Muscle of back (tissue), 13 donors: ENCODE results near the gene DEPDC7. TPM values are rescaled to one million over a fixed set of nuclear protein-coding genes. Genes with fewer than 3 reads are reported as not detected.
"Not testable (repeated sequence)": the region's sequence is repeated elsewhere in the genome, so short reads cannot be mapped to it uniquely, and the experiment has no call there.

Experiments
- DNase-seq, 3 donors: peaks; one replicate each; pipeline versions ENCODE4 v3.0.0 to v3.0.0-alpha.2; 2013
- long read RNA-seq, 9 donors: transcript quantifications; one replicate each; lab custom pipeline, GENCODE V29; 2026
- polyA plus RNA-seq, 10 donors: library from polyadenylated mRNA; unstranded; fragments of 120-200 nt; gene quantifications; one replicate each; pipeline ENCODE4 v1.2.1, GENCODE V29; 2013; ENCODE audit not compliant: insufficient read length in 10 of 10

DEPDC7 gene
- polyA plus RNA-seq: 10 to 100 TPM; 10.7 to 19.1 (median 16.1) TPM
- long read RNA-seq, donor 1, transcript DEPDC7-201 (9 exons, 1,755 nt): major isoform, 5 of 7 reads
- long read RNA-seq, donor 1, partial matches to known transcripts: 0 of 7 reads
- long read RNA-seq, donor 1, other reads (novel, unspliced or antisense): 0 of 7 reads
- long read RNA-seq, donor 2, partial matches to known transcripts: 0 of 4 reads
- long read RNA-seq, donor 2, other reads (novel, unspliced or antisense): 0 of 4 reads
- long read RNA-seq, donor 3: 0 reads
- long read RNA-seq, donor 4, partial matches to known transcripts: 0 of 3 reads
- long read RNA-seq, donor 4, other reads (novel, unspliced or antisense): 0 of 3 reads
- long read RNA-seq, donor 5, partial matches to known transcripts: 0 of 2 reads
- long read RNA-seq, donor 5, other reads (novel, unspliced or antisense): 0 of 2 reads
- long read RNA-seq, donor 6, partial matches to known transcripts: 0 of 5 reads
- long read RNA-seq, donor 6, other reads (novel, unspliced or antisense): 0 of 5 reads
- long read RNA-seq, donor 7, partial matches to known transcripts: 0 of 2 reads
- long read RNA-seq, donor 7, other reads (novel, unspliced or antisense): 0 of 2 reads
- long read RNA-seq, donor 8, partial matches to known transcripts: 0 of 2 reads
- long read RNA-seq, donor 8, other reads (novel, unspliced or antisense): 0 of 2 reads
- long read RNA-seq, donor 9, partial matches to known transcripts: 0 of 1 reads
- long read RNA-seq, donor 9, other reads (novel, unspliced or antisense): 0 of 1 reads

- DNase-seq: peak; percentile 89 to 96 (median 90)
These were observed at the start of gene DEPDC7 for GRCh38 chr11:33015621-33016551. Gene DEPDC7 (plus strand): TSS chr11:33015878. CDS start chr11:33015956, 78 bp downstream.

GRCh38 chr11:32968541-32968940 lies 47.1 kb upstream of the DEPDC7 start:
- DNase-seq: no peak

GRCh38 chr11:32972233-32972632 lies 43.4 kb upstream of the DEPDC7 start:
- DNase-seq: not testable (repeated sequence)

- DNase-seq: no peak
These were observed 42.9 kb upstream of the DEPDC7 start for GRCh38 chr11:32972781-32973180.

GRCh38 chr11:32982626-32983025 lies 33.1 kb upstream of the DEPDC7 start:
- DNase-seq: no peak

- DNase-seq: no peak
These were observed 32.2 kb upstream of the DEPDC7 start for GRCh38 chr11:32983506-32983905.

GRCh38 chr11:32985600-32985999 lies 30.1 kb upstream of the DEPDC7 start:
- DNase-seq: no peak

- DNase-seq: no peak
These were observed 27.8 kb upstream of the DEPDC7 start for GRCh38 chr11:32987851-32988250.

- DNase-seq: no peak
These were observed 25.2 kb upstream of the DEPDC7 start for GRCh38 chr11:32990481-32990880.

- DNase-seq: no peak
These were observed 24.3 kb upstream of the DEPDC7 start for GRCh38 chr11:32991427-32991826.

- no peak for DNase-seq
These were observed 23.8 kb upstream of the DEPDC7 start for GRCh38 chr11:32991898-32992297.

- peak in 1 of 3 donors; percentile 45 for DNase-seq
These were observed 15.5 kb upstream of the DEPDC7 start for GRCh38 chr11:33000181-33000580.

- no peak for DNase-seq
These were observed 14.4 kb upstream of the DEPDC7 start for GRCh38 chr11:33001281-33001680.

- no peak for DNase-seq
These were observed 13.7 kb upstream of the DEPDC7 start for GRCh38 chr11:33001751-33002542.

- DNase-seq: no peak
These were observed 10.5 kb upstream of the DEPDC7 start for GRCh38 chr11:33005175-33005574.

- no peak for DNase-seq
These were observed 9.7 kb upstream of the DEPDC7 start for GRCh38 chr11:33006010-33006409.

- no peak for DNase-seq
These were observed 1.9 kb upstream of the DEPDC7 start for GRCh38 chr11:33013755-33014154.

GRCh38 chr11:33016654-33017053 lies 976 bp downstream of the DEPDC7 start:
- no peak for DNase-seq

- DNase-seq: no peak
These were observed 1.8 kb downstream of the DEPDC7 start for GRCh38 chr11:33017478-33017877.

- DNase-seq: no peak
These were observed 2.3 kb downstream of the DEPDC7 start for GRCh38 chr11:33017965-33018364.

GRCh38 chr11:33018840-33019239 lies 3.2 kb downstream of the DEPDC7 start:
- DNase-seq: no peak
